H1 (cell line): ENCODE results near the gene TASP1. TPM values are rescaled to one million over a fixed set of nuclear protein-coding genes. Genes with fewer than 3 reads are reported as not detected.

ENCODE experiments used
- ASH2L ChIP-seq: fragments of 200-600, 300-600 bp; sonication (generic); IDR thresholded peaks from one replicate; pipeline ENCODE4 v1.7.1; 2017; ENCODE audit warnings: low read length
- CEBPB ChIP-seq: IDR thresholded peaks from 2 replicates; pipeline ENCODE4 v1.6.1; 2012; ENCODE audit warnings: low read depth, low read length
- CHD2 ChIP-seq: IDR thresholded peaks from 2 replicates; pipeline ENCODE4 v1.6.1; 2012; ENCODE audit warnings: low read length, improper control_type of control experiment
- E2F6 ChIP-seq: IDR thresholded peaks from 2 replicates; pipeline ENCODE4 v1.6.1; 2012; ENCODE audit warnings: inconsistent platforms
- PHF8 ChIP-seq: fragments of 200-600 bp; sonication (generic); conservative IDR thresholded peaks from 2 replicates; pipeline ENCODE4 v1.7.1; 2012; ENCODE audit warnings: low read depth, mild to moderate bottlenecking, inconsistent platforms, low read length, moderate library complexity
- TAF1 ChIP-seq: IDR thresholded peaks from 2 replicates; pipeline ENCODE4 v1.6.1; 2011; ENCODE audit warnings: mild to moderate bottlenecking, low read depth, low read length
- polyA plus RNA-seq, 7 experiments: library from polyadenylated mRNA; depleted of rRNA in 3 of 7; stranded (reverse) in 5 of 7; unstranded in 2 of 7; fragments of >200 nt in 5 of 7; fragments of 200-250 nt in 2 of 7; gene quantifications; 1 replicate in 5 of 7; 2 replicates in 1 of 7; 4 replicates in 1 of 7; pipeline versions ENCODE4 v1.2.1 to v1.2.3, GENCODE V29; 2011 to 2013; ENCODE audit warnings: missing spikeins in 2 of 7, mixed read lengths in 2 of 7
- total RNA-seq: library from RNA; stranded (reverse); fragmentation: NEBNext Ultra II Directional; extraction: Animal tissue kit (Norgen Biotek cat#: 25700); gene quantifications from 2 replicates; pipeline ENCODE4 v1.2.1, GENCODE V29; 2021

The TASP1 gene
- total and polyA plus RNA-seq, 2 of the 8 experiments (the other 6 are each of a cell fraction or from before 2014, with no cell fraction given) = 4.5 to 10.9 TPM

DNA sequence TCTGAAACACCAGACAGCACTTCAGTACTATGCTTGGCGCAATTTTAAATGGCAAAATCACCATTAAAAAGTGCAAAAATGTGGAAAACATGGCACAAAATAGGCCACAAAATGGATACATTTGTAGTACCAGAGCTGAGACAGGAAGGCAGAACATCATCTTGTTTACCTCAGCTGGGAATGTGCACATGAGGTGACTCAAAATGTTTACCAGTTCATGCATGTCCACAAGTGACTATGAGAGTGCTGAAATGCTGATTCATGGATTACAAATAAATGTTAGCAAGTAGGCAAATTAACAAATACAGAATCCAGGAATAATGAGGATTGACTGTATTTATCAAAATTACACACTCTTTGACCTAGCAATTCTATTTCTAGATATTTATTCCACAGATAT lies 216.1 kb downstream of the TASP1 start (continued):
- TF ChIP-seq TAF1 (no peak), E2F6 (no peak), ASH2L (no peak), CHD2 (no peak), PHF8 (no peak), CEBPB (no peak)
